Measurements from ENCODE around the gene IQGAP1.
"Not testable (repeated sequence)": the region's sequence is repeated elsewhere in the genome, so short reads cannot be mapped to it uniquely, and the experiment has no call there.

Gene IQGAP1

DNA sequence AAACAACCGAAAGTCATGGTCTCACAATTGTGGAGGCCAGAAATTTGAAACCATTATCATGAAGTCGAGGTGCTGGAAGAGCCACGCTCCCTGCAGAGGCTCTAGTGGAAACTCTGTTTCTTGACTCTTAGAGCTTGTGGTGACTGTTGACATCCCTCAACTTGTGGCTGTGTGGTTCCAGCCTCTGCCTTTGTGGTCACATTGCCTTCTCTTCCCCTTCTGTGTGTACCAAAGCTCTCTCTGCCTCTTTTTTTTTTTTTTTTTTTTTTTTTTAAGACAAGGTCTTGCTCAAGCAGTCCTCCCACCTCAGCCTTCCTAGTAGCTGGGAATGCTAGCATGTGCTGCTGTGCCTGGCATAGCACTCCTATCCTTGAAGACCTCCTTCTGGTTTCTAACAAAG lies 93.0 kb downstream of the IQGAP1 start:
- no peak for DNase-seq (ENCODE audit: low read depth in 2 of 2)

DNA sequence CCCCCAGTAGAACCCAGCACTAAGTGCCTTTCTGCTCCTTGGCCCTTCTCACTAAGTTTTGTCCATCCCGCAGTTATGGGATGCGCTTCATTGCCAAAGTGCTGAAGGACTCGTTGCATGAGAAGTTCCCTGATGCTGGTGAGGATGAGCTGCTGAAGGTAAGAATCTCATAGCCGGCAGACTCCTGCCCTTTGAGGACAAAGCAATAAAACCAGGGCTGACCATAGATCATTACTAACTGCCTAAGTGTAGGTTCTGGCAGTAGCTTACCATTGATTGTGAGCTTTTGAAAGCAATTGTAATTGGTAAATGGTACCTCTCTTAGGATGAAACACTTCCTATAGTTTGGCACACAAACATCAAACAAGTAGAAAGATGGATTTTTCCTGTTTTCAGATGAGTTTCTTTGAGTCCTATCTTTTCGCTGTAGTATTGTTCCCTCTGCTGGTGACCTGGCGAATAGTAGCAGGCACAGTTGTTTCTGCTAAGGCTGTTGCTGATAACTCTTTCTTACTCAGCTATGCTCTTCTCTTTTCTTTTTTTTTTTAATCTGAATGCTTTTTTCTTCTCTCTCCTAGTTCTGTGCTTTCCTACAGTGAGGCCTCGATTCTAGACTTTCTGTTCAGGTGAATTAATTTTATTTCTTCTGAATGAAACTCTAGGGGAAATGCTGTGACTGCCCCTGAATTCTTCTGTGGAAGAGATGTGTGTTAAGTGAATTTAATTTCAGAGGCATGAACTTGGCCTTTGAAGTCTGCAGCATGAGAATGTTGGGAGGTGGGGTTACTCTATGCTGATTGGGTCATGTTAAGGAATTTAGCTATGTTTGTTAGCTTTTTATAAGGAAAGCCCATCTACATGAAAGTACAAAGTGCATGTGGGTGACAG lies 94.3 kb downstream of the IQGAP1 start:
- DNase-seq (ENCODE audit: low read depth in 2 of 2) = peak in 1 of 2 donors; percentile 11

DNA sequence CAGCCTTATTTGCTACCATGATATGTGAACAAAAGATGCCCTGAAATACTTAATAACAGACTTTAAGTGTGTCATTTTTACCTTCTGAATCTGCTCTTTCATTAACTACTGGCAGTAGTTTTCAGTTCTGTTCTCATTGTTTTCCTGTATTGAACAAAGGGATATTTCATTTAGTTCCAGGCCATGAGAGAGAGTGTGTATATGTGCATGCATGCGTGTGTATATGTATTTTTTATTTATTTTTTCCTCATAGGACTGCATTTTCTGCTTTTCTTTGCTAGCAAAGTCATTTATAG lies 94.9 kb downstream of the IQGAP1 start:
- DNase-seq (ENCODE audit: low read depth in 2 of 2) = no peak

GRCh38 chr15:90483637-90484036 lies 95.6 kb downstream of the IQGAP1 start:
- no peak for DNase-seq (ENCODE audit: low read depth in 2 of 2)

DNA sequence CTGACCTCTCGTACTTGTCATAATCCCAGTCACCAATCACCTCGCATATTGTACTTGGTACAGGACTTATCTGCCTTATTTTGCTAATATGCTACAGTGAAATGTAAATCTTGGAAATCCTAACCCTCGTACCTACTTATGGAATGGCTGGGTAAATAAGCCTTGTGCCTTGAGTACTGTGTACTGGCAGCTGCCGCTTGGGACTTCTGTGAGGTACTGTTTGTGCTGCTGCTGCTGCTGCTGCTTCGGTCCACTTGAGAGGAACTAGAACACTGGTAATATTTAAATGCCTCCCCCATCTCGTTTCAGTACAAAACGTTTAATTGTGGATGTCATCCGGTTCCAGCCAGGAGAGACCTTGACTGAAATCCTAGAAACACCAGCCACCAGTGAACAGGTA lies 99.1 kb downstream of the IQGAP1 start:
- no peak for DNase-seq (ENCODE audit: low read depth in 2 of 2)

- no peak for DNase-seq (ENCODE audit: low read depth in 2 of 2)
Measured at GRCh38 chr15:90489514-90489913, 101.5 kb downstream of the IQGAP1 start.

- DNase-seq (ENCODE audit: low read depth in 2 of 2) = no peak
Measured at GRCh38 chr15:90489944-90490343, 101.9 kb downstream of the IQGAP1 start.

- DNase-seq (ENCODE audit: low read depth in 2 of 2) = no peak
Measured at GRCh38 chr15:90493647-90494046, 105.6 kb downstream of the IQGAP1 start.

DNA sequence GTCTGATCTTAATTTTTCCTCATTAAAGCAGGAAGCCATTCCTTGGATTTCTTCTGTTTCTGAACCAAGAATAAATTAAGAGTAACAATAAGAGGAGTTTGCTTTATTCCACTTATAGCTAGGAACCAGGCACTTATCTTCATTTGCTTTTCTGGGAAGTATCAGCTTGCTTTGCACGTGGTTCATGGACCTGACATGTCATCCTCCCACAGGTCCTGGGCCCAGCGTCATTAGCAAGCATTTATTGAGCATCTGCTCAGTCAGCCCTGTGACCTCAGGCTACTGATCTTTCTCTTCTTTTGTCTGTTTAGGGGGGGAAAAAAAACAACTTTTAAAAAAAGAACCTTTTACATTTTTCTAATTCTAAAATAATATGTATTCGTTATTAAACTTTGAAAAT lies 107.0 kb downstream of the IQGAP1 start:
- DNase-seq (ENCODE audit: low read depth in 2 of 2) = no peak

DNA sequence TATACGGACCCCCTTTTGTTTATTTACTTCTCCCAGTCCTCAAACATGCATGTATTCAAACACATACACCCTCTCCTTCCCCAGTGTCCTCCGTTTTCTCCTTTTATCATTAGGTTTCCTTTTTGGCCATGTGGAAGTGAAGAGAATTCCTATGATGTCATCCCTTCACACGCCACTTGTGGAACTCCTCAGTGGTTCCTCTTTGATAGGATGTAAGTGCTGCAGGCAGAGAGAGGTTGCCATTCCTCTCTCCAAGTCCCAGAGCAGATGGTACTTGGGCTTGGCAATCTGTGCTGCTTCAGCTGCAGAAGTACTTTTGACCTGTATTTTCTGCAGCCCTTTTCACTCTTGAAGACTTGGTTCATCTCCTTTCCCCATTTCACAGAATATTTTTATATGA lies 108.7 kb downstream of the IQGAP1 start:
- no peak for DNase-seq (ENCODE audit: low read depth in 2 of 2)

GRCh38 chr15:90497376-90497775 lies 109.3 kb downstream of the IQGAP1 start:
- DNase-seq (ENCODE audit: low read depth in 2 of 2) = no peak

GRCh38 chr15:90497912-90498311 lies 109.9 kb downstream of the IQGAP1 start:
- no peak for DNase-seq (ENCODE audit: low read depth in 2 of 2)

- no peak for DNase-seq (ENCODE audit: low read depth in 2 of 2)
Measured at GRCh38 chr15:90500171-90500570, 112.1 kb downstream of the IQGAP1 start.

DNA sequence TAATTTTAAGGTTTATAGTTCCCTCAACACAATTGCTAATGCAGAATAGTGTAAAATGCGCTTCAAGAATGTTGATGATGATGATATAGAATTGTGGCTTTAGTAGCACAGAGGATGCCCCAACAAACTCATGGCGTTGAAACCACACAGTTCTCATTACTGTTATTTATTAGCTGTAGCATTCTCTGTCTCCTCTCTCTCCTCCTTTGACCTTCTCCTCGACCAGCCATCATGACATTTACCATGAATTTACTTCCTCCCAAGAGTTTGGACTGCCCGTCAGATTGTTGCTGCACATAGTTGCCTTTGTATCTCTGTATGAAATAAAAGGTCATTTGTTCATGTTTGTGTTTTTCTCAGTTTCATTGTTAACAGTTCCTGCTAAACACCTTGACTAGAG lies 113.9 kb downstream of the IQGAP1 start:
- no peak for DNase-seq (ENCODE audit: low read depth in 2 of 2)

GRCh38 chr15:90510781-90511180 lies 122.7 kb downstream of the IQGAP1 start:
- DNase-seq (ENCODE audit: low read depth in 2 of 2) = not testable (repeated sequence)

- not testable (repeated sequence) for DNase-seq (ENCODE audit: low read depth in 2 of 2)
Measured at GRCh38 chr15:90511211-90511618, 123.2 kb downstream of the IQGAP1 start.

GRCh38 chr15:90512276-90512675 lies 124.2 kb downstream of the IQGAP1 start:
- no peak for DNase-seq (ENCODE audit: low read depth in 2 of 2)

DNA sequence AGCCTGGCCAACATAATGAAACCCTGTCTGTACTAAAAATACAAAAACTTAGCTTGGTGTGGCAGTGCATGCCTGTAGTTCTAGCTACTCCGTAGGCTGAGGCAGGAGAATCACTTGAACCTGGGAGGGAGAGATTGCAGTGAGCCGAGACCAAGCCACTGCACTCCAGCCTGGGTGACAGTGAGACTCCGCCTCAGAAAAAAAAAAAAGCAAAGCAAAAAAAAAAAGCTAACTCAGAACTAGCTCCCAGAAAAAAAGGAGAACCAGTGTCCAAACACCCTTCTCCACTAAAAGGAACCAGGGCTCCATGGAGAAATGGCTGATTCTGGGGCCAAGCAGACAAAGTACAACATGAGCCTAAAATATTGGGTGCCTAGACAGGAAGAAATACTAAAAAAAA lies 124.9 kb downstream of the IQGAP1 start:
- DNase-seq (ENCODE audit: low read depth in 2 of 2) = no peak

DNA sequence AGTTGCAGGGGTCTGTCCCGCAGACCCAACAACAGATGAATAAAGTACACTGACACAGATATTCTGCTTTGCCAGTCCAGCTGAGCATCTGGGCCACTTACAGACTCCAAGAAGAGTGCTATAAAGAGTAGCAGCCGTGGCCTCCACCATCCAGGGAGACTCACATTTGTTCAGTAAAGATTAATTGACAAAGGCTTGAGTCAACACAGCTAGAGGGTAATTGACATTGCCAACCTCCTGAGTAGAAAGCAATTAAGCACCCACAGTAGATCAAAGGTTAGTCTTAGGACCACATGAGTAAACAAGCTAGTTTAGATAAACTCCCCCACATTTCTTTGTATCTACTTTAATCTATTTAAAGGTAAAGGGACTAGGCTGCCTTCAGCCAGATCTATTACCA lies 125.4 kb downstream of the IQGAP1 start:
- no peak for DNase-seq (ENCODE audit: low read depth in 2 of 2)

DNA sequence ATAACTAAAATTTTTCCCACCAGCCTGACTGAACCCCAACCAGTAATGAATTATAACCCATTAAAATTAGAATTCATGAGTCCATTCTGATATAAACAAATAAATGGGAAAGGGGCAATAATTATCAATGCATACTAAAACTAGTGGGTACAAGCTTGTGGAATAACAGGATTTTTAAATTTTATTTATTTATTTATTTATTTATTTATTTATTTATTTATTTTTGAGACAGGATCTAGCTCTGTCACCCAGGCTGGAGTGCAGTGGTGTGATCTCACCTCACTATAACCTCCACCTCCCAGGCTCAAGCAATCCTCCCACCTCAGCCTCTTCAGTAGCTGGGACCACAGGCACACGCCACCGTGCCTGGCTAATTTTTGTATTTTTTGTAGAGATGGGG lies 125.9 kb downstream of the IQGAP1 start:
- DNase-seq (ENCODE audit: low read depth in 2 of 2) = not testable (repeated sequence)

- no peak for DNase-seq (ENCODE audit: low read depth in 2 of 2)
Measured at GRCh38 chr15:90519688-90520087, 131.6 kb downstream of the IQGAP1 start.

DNA sequence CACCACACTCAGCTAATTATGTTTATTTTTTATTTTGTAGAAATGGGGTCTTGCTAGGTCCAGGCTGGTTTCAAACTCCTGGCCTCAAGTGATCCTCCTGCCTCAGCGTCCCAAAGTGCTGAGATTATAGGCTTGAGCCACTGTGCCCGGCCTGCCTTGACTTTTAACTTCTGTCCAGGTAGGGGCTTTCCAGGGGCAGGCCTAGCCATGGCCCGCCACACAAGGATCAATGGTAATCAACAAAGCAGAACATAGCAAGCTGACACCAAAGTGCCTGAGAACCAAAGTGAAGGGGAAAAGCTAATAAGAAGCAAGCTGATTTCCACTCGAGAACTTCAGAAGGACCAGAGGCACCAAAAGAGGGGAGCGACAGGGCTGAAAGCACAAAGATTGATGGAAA lies 132.3 kb downstream of the IQGAP1 start:
- no peak for DNase-seq (ENCODE audit: low read depth in 2 of 2)

DNA sequence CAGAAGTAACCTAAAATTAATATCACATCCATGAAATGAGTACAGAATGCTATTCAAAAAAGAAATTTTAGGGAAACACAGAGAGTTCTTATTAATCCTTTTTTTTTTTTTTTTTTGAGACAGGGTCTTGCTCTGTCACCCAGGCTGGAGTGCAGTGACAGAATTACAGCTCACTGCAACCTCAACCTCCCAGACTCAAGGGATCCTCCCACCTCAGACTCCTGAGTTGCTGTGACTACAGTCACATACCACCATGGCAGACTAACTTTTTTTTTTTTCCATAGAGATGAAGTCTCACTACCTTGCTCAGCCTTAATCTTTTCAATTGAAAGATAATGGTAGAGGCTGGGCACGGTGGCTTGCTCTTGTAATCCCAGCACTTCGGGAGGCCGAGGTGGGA lies 135.3 kb downstream of the IQGAP1 start:
- no peak for DNase-seq (ENCODE audit: low read depth in 2 of 2)

All from stimulated activated CD4-positive, alpha-beta T cell treated with anti-CD3 and anti-CD28 coated beads, Interleukin-4, amount 100 ng/mL, for 48 hours (primary cell).